Measurements from ENCODE around the gene PAX7. TPM values are rescaled to one million over a fixed set of nuclear protein-coding genes. Genes with fewer than 3 reads are reported as not detected.

The PAX7 gene
- total RNA-seq, 1 experiment from 2014 or later = 0.97 TPM

- no peak for DNase-seq (ENCODE audit: low read depth)
Measured at GRCh38 chr1:18640228-18641004, 9.8 kb downstream of the PAX7 start.

GRCh38 chr1:18641005-18641941 is 10.6 kb downstream of the PAX7 start:
- peak; percentile 16 for DNase-seq (ENCODE audit: low read depth)

GRCh38 chr1:18642278-18643095 is 11.8 kb downstream of the PAX7 start:
- DNase-seq (ENCODE audit: low read depth) = peak; percentile 16

GRCh38 chr1:18643154-18644012 is 12.7 kb downstream of the PAX7 start:
- peak; percentile 67 for DNase-seq (ENCODE audit: low read depth)

- DNase-seq (ENCODE audit: low read depth) = no peak
Measured at GRCh38 chr1:18644013-18644399, 13.4 kb downstream of the PAX7 start.

- DNase-seq (ENCODE audit: low read depth) = no peak
Measured at GRCh38 chr1:18644446-18644845, 13.8 kb downstream of the PAX7 start.

GRCh38 chr1:18644973-18645746 is 14.5 kb downstream of the PAX7 start:
- no peak for DNase-seq (ENCODE audit: low read depth)

GRCh38 chr1:18645747-18646090 is 15.1 kb downstream of the PAX7 start:
- DNase-seq (ENCODE audit: low read depth) = no peak

- peak; percentile 23 for DNase-seq (ENCODE audit: low read depth)
Measured at GRCh38 chr1:18646091-18646785, 15.6 kb downstream of the PAX7 start.

- peak; percentile 22 for DNase-seq (ENCODE audit: low read depth)
Measured at GRCh38 chr1:18646786-18647410, 16.3 kb downstream of the PAX7 start.

- no peak for DNase-seq (ENCODE audit: low read depth)
Measured at GRCh38 chr1:18647681-18648214, 17.1 kb downstream of the PAX7 start.

- peak; percentile 87 for DNase-seq (ENCODE audit: low read depth)
Measured at GRCh38 chr1:18649693-18650370, 19.2 kb downstream of the PAX7 start.

- no peak for DNase-seq (ENCODE audit: low read depth)
Measured at GRCh38 chr1:18651713-18652112, 21.1 kb downstream of the PAX7 start.

GRCh38 chr1:18652791-18653190 is 22.1 kb downstream of the PAX7 start:
- DNase-seq (ENCODE audit: low read depth) = no peak

- DNase-seq (ENCODE audit: low read depth) = no peak
Measured at GRCh38 chr1:18653367-18653766, 22.7 kb downstream of the PAX7 start.

GRCh38 chr1:18653916-18654315 is 23.3 kb downstream of the PAX7 start:
- no peak for DNase-seq (ENCODE audit: low read depth)

- DNase-seq (ENCODE audit: low read depth) = no peak
Measured at GRCh38 chr1:18654599-18654998, 24.0 kb downstream of the PAX7 start.

- DNase-seq (ENCODE audit: low read depth) = no peak
Measured at GRCh38 chr1:18657506-18658201, 27.0 kb downstream of the PAX7 start.

All from Daoy (cell line).